ENCODE measurements around the gene ABCC5.

DNA sequence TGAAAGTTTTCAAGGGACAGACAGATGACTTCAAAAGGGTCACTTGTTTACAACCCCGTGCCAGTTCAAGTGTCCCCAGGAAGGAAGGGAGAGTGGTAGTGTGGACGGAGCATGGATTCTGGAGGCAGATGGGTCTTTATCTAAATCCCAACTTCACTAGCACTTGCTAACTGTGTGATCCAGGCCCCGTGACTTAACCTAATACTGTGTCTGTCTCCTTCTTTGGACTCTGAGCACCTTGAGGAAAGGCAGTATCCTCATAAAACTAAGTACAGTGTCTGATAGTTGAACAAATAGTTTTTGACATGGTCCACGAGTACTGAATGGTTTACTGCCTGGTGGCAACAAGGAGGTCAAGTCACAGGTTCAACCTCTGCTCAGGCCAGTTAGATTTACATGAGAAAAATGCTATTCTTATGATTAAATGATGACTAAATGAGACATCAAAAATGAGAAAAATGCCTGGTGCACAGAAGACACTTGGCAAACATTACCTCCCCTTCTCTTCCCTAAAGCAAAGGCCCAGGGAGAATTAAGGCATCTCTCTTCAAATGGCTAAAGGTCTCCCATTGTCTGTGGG lies 48.9 kb downstream of the ABCC5 start:
- TF ChIP-seq EZH2 (IDR thresholded peaks at IDR 0.05; ENCODE audit: borderline replicate concordance, low read depth, low read length, severe bottlenecking): no peak
- TF ChIP-seq, protein P1, sequence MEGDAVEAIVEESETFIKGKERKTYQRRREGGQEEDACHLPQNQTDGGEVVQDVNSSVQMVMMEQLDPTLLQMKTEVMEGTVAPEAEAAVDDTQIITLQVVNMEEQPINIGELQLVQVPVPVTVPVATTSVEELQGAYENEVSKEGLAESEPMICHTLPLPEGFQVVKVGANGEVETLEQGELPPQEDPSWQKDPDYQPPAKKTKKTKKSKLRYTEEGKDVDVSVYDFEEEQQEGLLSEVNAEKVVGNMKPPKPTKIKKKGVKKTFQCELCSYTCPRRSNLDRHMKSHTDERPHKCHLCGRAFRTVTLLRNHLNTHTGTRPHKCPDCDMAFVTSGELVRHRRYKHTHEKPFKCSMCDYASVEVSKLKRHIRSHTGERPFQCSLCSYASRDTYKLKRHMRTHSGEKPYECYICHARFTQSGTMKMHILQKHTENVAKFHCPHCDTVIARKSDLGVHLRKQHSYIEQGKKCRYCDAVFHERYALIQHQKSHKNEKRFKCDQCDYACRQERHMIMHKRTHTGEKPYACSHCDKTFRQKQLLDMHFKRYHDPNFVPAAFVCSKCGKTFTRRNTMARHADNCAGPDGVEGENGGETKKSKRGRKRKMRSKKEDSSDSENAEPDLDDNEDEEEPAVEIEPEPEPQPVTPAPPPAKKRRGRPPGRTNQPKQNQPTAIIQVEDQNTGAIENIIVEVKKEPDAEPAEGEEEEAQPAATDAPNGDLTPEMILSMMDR (IDR thresholded peaks at IDR 0.05; ENCODE audit: borderline replicate concordance, extremely low read depth, low read length, poor library complexity, severe bottlenecking): no peak

Data from DND-41 (cell line).